HepG2 (cell line): ENCODE measurements around the gene SCN7A. TPM values are rescaled to one million over a fixed set of nuclear protein-coding genes. Genes with fewer than 3 reads are reported as not detected.

Experiments
- ATM ChIP-seq: fragments of 450-650 bp; IDR thresholded peaks from 2 replicates; pipeline ENCODE4 v1.7.1; 2017; ENCODE audit warnings: mild to moderate bottlenecking, borderline replicate concordance
- EED ChIP-seq: sonication (generic); formaldehyde crosslinking; IDR thresholded peaks from 2 replicates; pipeline ENCODE4 v1.5.0; 2020; ENCODE audit warnings: mild to moderate bottlenecking, missing genetic modification reagents
- FOSL2 ChIP-seq: sonication (generic); formaldehyde crosslinking; IDR thresholded peaks from 2 replicates; pipeline ENCODE4 v1.4.0; 2020; ENCODE audit warnings: missing genetic modification reagents
- GATAD2A ChIP-seq: IDR thresholded peaks from 2 replicates; pipeline ENCODE4 v1.6.1; 2016
- GLI4 ChIP-seq: sonication (generic); formaldehyde crosslinking; IDR thresholded peaks from 2 replicates; pipeline ENCODE4 v1.5.1; 2020; ENCODE audit warnings: missing genetic modification reagents, mild to moderate bottlenecking, moderate library complexity, borderline replicate concordance
- SSRP1 ChIP-seq: IDR thresholded peaks from 2 replicates; pipeline ENCODE4 v1.6.1; 2016; ENCODE audit warnings: control low read depth
- ZNF180 ChIP-seq: sonication (generic); formaldehyde crosslinking; IDR thresholded peaks from 2 replicates; pipeline ENCODE4 v1.4.0; 2020; ENCODE audit warnings: low read depth, missing genetic modification reagents, borderline replicate concordance
- ZNF207 ChIP-seq: fragments of 450-650 bp; IDR thresholded peaks from 2 replicates; pipeline ENCODE4 v1.6.1; 2016; ENCODE audit warnings: antibody characterized with exemption, borderline replicate concordance
- ZNF30 ChIP-seq: sonication (generic); formaldehyde crosslinking; IDR thresholded peaks from 2 replicates; pipeline ENCODE4 v1.5.0; 2020; ENCODE audit warnings: mild to moderate bottlenecking, missing genetic modification reagents
- ZNF354B ChIP-seq: sonication (generic); formaldehyde crosslinking; IDR thresholded peaks from 2 replicates; pipeline ENCODE4 v1.8.0; 2022; ENCODE audit warnings: mild to moderate bottlenecking, missing genetic modification reagents
- ZNF484 ChIP-seq: sonication (generic); formaldehyde crosslinking; IDR thresholded peaks from 2 replicates; pipeline ENCODE4 v1.5.1; 2020; ENCODE audit warnings: mild to moderate bottlenecking, low read depth, missing genetic modification reagents, borderline replicate concordance
- ZNF614 ChIP-seq: IDR thresholded peaks from 2 replicates; pipeline ENCODE4 v1.6.1; 2018; ENCODE audit warnings: missing biosample characterization, missing genetic modification reagents, inconsistent platforms, borderline replicate concordance
- ZNF629 ChIP-seq: sonication (generic); formaldehyde crosslinking; conservative IDR thresholded peaks from 2 replicates; pipeline ENCODE4 v1.5.0; 2020; ENCODE audit warnings: missing genetic modification reagents
- ZNF672 ChIP-seq: sonication (generic); formaldehyde crosslinking; IDR thresholded peaks from 2 replicates; pipeline ENCODE4 v1.8.1; 2022; ENCODE audit warnings: missing genetic modification reagents
- polyA plus RNA-seq, 8 experiments: library from polyadenylated mRNA; depleted of rRNA in 3 of 8; stranded (reverse) in 7 of 8; unstranded in 1 of 8; fragments of >200 nt; fragmentation: Illumina TruSeq in 4 of 8; extraction: Trizol in 4 of 8; gene quantifications; 2 replicates each; pipeline versions ENCODE4 v1.2.1 to v1.2.3, GENCODE V29; 2011 to 2016; ENCODE audit warnings: low read depth in 4 of 8, missing spikeins in 1 of 8, mixed read lengths in 1 of 8; ENCODE audit not compliant: insufficient read depth in 1 of 8
- total RNA-seq, 5 experiments: library from RNA; depleted of rRNA; stranded (reverse); fragments of >200 nt; fragmentation: Illumina TruSeq; extraction: Trizol; gene quantifications; 2 replicates each; pipeline ENCODE4 v1.2.3, GENCODE V29; 2016; ENCODE audit warnings: low read depth in 1 of 5
- TF ChIP-seq, protein P1 (sequence below): sonication (generic); formaldehyde crosslinking; IDR thresholded peaks from 2 replicates; pipeline ENCODE4 v1.4.0; 2020; ENCODE audit warnings: low read depth, mild to moderate bottlenecking, missing genetic modification reagents
- TF ChIP-seq, protein P2 (sequence below): sonication (generic); formaldehyde crosslinking; IDR thresholded peaks from 2 replicates; pipeline ENCODE4 v1.4.0; 2020; ENCODE audit warnings: missing genetic modification reagents
- TF ChIP-seq, protein P3 (sequence below): sonication (generic); formaldehyde crosslinking; IDR thresholded peaks from 2 replicates; pipeline ENCODE4 v1.4.0; 2020; ENCODE audit warnings: missing genetic modification reagents
- TF ChIP-seq, protein P4 (sequence below): sonication (generic); formaldehyde crosslinking; IDR thresholded peaks from 2 replicates; pipeline ENCODE4 v1.4.0; 2020; ENCODE audit warnings: mild to moderate bottlenecking, missing genetic modification reagents

SCN7A gene
- total and polyA plus RNA-seq, 2 of the 13 experiments (the other 11 are each of a cell fraction or from before 2014, with no cell fraction given): 0.01 TPM; not detected in 1

DNA sequence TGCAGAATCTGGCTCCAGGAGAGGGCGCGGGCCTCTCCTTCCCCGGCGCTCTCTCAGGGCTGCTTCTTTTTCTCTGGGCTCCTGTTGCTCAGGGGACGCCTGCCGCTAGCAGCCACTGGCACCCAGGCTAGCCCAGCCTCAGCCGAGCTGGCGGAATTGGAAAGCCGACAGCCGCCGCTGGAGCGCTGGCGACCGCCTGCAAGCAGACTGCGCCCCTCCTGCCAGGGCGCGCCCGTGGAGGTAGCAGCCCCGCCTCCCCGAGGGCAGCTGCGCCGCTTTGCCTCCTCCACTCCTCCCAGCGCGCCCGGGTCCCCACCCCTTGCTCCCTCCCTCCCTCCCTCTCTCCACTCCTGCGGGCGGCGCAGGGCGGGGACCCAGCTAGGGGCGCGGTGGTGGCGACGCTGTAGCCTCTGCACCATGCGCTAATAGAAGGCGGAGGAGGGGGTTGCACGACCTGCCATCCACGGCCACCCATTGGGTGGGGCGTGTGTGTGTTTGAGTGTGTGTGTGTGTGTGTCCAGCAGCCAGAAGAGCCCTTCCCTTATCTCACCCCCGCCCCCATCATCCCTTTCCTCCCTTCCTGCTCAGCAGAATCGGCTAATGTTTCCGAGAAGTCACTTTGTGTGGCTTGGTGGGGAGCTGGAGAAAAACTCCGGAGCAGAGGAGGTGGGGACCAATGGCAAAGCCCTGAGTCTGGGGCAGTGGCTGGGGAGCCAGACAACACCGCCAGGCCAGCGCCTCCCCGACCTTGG is 118.1 kb downstream of the SCN7A start, which contains the start of gene SCN9A (continued):
- TF ChIP-seq ZNF614 (CRISPR knock-in tag) (no peak; the same call in 1 of the 2 replicates), SSRP1 (CRISPR knock-in tag) (no peak), ZNF30 (no peak), ZNF207 (no peak), FOSL2 (CRISPR knock-in tag) (peak; percentile 56), ZNF672 (CRISPR knock-in tag) (no peak), ZNF629 (CRISPR knock-in tag) (no peak), ZNF484 (CRISPR knock-in tag) (no peak), GLI4 (CRISPR knock-in tag) (peak; percentile 89; the same call in 1 of the 2 replicates), ZNF354B (no peak), ATM (no peak), ZNF180 (no peak), EED (CRISPR knock-in tag) (no peak), GATAD2A (CRISPR knock-in tag) (peak; percentile 78)
- TF ChIP-seq, protein P1, sequence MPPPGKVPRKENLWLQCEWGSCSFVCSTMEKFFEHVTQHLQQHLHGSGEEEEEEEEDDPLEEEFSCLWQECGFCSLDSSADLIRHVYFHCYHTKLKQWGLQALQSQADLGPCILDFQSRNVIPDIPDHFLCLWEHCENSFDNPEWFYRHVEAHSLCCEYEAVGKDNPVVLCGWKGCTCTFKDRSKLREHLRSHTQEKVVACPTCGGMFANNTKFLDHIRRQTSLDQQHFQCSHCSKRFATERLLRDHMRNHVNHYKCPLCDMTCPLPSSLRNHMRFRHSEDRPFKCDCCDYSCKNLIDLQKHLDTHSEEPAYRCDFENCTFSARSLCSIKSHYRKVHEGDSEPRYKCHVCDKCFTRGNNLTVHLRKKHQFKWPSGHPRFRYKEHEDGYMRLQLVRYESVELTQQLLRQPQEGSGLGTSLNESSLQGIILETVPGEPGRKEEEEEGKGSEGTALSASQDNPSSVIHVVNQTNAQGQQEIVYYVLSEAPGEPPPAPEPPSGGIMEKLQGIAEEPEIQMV: no peak
- TF ChIP-seq, protein P2, sequence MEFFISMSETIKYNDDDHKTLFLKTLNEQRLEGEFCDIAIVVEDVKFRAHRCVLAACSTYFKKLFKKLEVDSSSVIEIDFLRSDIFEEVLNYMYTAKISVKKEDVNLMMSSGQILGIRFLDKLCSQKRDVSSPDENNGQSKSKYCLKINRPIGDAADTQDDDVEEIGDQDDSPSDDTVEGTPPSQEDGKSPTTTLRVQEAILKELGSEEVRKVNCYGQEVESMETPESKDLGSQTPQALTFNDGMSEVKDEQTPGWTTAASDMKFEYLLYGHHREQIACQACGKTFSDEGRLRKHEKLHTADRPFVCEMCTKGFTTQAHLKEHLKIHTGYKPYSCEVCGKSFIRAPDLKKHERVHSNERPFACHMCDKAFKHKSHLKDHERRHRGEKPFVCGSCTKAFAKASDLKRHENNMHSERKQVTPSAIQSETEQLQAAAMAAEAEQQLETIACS (CRISPR knock-in tag): no peak
- TF ChIP-seq, protein P3, sequence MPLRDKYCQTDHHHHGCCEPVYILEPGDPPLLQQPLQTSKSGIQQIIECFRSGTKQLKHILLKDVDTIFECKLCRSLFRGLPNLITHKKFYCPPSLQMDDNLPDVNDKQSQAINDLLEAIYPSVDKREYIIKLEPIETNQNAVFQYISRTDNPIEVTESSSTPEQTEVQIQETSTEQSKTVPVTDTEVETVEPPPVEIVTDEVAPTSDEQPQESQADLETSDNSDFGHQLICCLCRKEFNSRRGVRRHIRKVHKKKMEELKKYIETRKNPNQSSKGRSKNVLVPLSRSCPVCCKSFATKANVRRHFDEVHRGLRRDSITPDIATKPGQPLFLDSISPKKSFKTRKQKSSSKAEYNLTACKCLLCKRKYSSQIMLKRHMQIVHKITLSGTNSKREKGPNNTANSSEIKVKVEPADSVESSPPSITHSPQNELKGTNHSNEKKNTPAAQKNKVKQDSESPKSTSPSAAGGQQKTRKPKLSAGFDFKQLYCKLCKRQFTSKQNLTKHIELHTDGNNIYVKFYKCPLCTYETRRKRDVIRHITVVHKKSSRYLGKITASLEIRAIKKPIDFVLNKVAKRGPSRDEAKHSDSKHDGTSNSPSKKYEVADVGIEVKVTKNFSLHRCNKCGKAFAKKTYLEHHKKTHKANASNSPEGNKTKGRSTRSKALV: no peak; the same call in none of the 2 replicates
- TF ChIP-seq, protein P4, sequence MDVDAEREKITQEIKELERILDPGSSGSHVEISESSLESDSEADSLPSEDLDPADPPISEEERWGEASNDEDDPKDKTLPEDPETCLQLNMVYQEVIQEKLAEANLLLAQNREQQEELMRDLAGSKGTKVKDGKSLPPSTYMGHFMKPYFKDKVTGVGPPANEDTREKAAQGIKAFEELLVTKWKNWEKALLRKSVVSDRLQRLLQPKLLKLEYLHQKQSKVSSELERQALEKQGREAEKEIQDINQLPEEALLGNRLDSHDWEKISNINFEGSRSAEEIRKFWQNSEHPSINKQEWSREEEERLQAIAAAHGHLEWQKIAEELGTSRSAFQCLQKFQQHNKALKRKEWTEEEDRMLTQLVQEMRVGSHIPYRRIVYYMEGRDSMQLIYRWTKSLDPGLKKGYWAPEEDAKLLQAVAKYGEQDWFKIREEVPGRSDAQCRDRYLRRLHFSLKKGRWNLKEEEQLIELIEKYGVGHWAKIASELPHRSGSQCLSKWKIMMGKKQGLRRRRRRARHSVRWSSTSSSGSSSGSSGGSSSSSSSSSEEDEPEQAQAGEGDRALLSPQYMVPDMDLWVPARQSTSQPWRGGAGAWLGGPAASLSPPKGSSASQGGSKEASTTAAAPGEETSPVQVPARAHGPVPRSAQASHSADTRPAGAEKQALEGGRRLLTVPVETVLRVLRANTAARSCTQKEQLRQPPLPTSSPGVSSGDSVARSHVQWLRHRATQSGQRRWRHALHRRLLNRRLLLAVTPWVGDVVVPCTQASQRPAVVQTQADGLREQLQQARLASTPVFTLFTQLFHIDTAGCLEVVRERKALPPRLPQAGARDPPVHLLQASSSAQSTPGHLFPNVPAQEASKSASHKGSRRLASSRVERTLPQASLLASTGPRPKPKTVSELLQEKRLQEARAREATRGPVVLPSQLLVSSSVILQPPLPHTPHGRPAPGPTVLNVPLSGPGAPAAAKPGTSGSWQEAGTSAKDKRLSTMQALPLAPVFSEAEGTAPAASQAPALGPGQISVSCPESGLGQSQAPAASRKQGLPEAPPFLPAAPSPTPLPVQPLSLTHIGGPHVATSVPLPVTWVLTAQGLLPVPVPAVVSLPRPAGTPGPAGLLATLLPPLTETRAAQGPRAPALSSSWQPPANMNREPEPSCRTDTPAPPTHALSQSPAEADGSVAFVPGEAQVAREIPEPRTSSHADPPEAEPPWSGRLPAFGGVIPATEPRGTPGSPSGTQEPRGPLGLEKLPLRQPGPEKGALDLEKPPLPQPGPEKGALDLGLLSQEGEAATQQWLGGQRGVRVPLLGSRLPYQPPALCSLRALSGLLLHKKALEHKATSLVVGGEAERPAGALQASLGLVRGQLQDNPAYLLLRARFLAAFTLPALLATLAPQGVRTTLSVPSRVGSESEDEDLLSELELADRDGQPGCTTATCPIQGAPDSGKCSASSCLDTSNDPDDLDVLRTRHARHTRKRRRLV (CRISPR knock-in tag): peak; percentile 88
